MV-4-11 (cell line): ENCODE results near the gene SLC2A11.
"Not testable (repeated sequence)": the region's sequence is repeated elsewhere in the genome, so short reads cannot be mapped to it uniquely, and the experiment has no call there.

Experiments
- DNase-seq: peaks from one replicate; lab custom pipeline; 2025; lab: John Stamatoyannopoulos, UW

The SLC2A11 gene

DNA sequence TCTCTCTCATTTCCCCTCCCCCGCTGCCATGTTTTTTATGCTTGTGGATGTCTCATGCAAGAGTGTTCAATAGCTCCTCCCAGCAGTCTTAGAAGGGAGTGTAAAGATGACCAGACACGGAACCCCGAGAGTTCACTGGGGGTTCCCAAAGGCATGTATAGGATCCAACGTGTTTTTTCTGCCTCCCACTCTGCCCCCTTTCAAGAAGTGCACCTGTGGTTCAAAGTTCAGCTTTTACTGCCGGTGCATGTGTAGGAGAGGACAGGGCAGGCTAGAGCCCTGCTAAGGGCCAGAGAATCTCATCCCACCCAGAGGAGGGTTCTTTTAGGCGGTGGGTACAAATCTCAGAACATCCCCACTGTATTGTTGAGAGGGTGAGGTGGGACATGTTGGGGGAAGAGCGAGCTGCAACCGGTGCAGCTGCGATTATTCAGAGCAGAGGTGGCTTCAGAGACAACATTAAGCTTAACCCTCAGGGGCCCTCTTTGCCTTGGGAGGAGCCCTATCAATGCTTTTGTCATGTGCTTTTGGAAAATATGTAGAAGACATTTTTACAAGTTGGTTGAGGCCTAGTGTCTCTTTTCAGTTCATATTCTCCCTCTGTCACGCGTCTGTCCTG, 51.0 kb downstream of the SLC2A11 start:
- DNase-seq, result no peak

DNA sequence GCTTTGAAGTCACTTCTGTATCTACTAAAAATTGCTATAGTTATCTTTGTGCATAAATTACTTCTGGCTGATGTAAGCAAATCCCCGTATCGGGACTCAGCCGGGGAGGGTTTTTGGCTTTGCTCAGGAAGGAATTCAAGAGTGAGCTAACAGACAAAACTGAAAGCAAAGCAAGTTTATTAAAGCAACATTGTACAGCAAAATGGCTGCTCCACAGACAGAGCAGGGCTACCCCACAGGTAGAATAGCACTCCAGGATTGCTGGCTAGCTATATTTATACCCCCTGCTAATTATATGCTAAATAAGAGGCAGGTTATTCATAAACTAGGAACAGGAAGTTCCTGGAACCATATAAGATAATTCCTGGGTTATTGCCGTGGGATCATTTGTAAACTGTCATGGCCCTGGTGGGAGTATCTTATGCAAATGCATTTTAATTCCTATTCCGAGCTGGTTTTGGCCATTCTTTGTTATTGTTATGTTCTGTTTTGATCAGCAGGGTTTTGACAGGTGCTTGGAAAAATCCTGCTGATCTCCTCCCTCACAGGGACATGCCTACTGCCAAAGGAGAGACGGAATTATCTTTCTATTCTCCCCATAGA, 51.7 kb downstream of the SLC2A11 start:
- no peak for DNase-seq

DNA sequence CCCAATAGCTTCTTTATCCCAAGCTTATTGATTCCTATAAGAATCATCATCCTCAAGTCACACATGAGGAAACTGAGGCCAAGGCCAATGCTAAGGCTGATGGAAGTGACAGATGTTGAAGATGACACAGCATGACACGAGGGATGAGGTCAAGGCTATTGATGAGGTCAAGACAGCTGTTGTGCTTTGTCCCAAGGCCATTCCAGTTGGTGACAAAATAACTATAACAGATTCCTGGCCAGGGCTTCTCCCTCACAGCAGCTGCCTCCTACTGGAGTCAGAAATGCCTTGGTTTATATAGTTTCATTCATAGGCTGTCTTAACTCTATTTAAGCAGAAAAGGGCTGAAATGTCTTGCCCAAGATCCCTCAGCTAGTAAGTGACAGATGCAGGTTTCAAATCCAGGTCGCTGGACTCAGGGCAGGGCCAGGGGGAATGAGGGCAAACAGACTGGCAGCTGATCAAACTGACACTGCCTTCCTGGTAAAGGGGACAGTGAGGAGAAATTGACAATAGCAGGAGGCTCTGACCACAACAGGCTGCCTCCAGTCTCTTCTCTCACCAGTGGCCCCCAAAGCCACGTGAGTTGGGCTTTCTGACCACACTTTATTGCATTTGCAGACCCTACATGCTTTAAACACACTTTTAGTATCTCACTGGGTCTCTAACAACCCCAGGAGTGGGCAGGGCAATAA, 53.0 kb downstream of the SLC2A11 start:
- no peak for DNase-seq

GRCh38 chr22:23911318-23911980, 53.8 kb downstream of the SLC2A11 start:
- DNase-seq, result no peak

GRCh38 chr22:23912293-23912903, 54.7 kb downstream of the SLC2A11 start:
- DNase-seq, result no peak

GRCh38 chr22:23913306-23913660, 55.6 kb downstream of the SLC2A11 start:
- no peak for DNase-seq

DNA sequence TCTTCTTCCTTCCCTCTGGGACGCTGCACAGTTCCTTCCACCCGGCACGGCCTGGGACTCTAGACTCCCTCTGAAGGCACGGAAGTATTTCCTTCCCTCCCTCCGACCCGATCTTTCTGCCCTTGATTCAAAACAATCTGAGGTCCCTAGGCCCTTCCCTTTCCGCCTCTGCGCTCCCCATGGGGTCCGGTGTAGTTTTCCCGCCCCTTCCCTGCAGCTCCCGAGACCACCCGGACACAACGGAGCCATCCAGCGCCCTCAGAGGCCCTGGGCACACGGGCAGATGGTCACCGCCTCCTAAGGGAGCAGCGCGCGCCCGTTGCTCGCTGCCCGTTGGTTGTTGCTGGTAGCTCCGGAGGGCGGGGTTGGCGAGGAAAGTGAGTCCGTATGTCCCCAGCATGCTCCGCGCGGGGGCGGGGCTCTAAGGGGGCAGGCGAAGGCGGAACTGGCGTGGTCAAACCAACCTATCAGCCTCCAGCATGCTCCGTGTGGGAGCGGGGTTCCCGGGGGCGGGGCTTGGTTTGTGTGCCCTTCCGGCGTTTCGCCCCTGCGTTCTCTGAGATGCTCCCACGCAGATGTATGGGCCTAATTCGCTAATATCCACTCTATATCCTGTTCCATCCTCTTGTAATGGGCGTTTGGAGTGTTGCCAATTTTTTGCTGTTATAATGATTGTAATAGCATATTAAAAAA, 56.1 kb downstream of the SLC2A11 start:
- DNase-seq, result peak; percentile 99

DNA sequence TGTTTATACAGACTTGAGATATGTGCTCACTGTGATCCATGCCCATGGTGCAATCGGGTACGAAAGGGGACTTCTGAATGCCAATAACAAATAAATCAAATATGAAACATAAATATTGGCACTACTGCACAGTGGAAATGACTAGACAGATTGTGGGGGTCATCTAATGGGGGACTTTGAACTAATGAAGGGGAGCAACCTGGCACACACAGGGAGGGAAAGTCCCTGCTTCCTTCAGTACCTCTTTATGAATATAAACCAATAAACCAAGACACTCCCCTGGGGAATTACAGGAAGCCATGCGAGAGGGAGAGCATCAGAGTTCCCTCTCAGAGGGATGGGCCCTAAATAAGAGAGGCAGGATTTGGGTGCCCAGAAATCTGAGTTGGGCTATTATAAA, 57.6 kb downstream of the SLC2A11 start:
- DNase-seq, result no peak

- not testable (repeated sequence) for DNase-seq
These were observed 62.6 kb downstream of the SLC2A11 start for GRCh38 chr22:23920267-23920611.

DNA sequence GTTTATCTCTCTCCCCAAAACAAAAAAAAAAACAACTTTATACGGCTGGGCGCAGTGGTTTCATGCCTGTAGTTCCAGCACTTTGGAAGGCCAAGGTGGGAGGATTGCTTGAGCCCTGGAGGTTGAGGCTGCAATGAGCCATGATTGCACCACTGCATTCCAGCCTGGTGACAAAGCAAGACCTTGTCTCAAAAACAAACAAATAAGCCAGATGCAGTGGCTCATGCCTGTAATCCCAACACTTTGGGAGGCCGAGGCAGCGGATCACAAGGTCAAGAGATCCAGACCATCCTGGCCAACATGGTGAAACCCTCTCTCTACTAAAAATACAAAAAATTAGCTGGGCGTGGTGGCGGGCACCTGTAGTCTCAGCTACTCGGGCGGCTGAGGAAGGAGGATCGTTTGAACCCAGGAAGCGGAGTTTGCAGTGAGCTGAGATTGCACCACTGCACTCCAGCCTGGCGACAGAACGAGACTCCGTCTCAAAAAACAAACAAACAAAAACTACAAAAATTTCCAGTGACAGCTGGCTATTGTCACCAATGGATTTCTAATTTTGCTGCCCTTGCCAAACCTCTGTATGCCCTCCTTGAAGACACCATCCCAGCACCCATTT, 64.0 kb downstream of the SLC2A11 start:
- not testable (repeated sequence) for DNase-seq

DNA sequence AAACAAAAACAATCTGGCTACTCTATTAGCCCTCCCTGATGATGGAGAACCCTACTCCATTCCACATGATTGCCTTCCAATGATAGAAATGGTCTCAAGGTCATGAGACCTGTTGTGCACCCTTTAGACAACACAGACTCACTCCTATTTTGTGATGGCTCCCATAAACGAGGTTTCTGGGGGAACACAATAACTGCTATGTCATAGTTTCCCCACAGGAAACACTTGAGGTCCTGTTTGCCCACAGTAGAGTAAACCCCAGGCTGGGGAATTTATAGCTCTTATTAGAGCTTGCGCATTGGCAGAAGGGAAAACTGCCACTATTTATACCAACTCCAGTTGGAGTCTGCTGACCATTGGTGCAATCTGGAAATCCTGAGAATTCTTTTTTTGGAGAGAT, 65.2 kb downstream of the SLC2A11 start:
- no peak for DNase-seq

GRCh38 chr22:23925020-23925606, 67.4 kb downstream of the SLC2A11 start:
- no peak for DNase-seq

- DNase-seq, result no peak
These were observed 68.9 kb downstream of the SLC2A11 start for GRCh38 chr22:23926561-23926960.
